B cell (primary cell): Measurements from ENCODE around the gene ATF6B. TPM values are rescaled to one million over a fixed set of nuclear protein-coding genes. Genes with fewer than 3 reads are reported as not detected.

Experiments
- ATAC-seq: fragments of 200-7000 bp; cut with Tn5 transposase; one replicate; pipeline ENCODE4 v1.10.0; 2021; ENCODE audit warnings: low read depth, mild to moderate bottlenecking, moderate number of reproducible peaks, moderate library complexity
- CTCF ChIA-PET: fragments of 350-600 bp; sonication (Branson Sonifier 250); formaldehyde crosslinking; loops from one replicate; lab custom pipeline; 2021; ENCODE audit warnings: antibody characterized with exemption, inconsistent platforms; lab: Charles Lee
- POLR2A ChIA-PET: fragments of 350-600 bp; sonication (Branson Sonifier 250); formaldehyde crosslinking; loops from one replicate; lab custom pipeline; 2021; ENCODE audit warnings: antibody characterized with exemption; lab: Charles Lee
- DNase-seq: peaks from one replicate; pipeline ENCODE4 v3.0.0; 2013
- H2AFZ ChIP-seq: 2 replicates; pipeline ENCODE4 v1.6.1; 2012; ENCODE audit warnings: mild to moderate bottlenecking, low read depth, low read length; ENCODE audit not compliant: insufficient read depth, poor library complexity, severe bottlenecking
- H3K27ac ChIP-seq, 2 donors: 1 replicate in 1 of 2; 2 replicates in 1 of 2; pipeline ENCODE4 v1.5.1; 2012 to 2013; ENCODE audit warnings: low read length in 2 of 2, mild to moderate bottlenecking in 2 of 2, moderate library complexity in 1 of 2
- H3K27me3 ChIP-seq, 4 experiments: fragments of 200-600 bp in 1 of 4; sonication (generic) in 1 of 4; replicated peaks in 1 of 4; 1 replicate in 2 of 4; 2 replicates in 2 of 4; pipeline versions ENCODE4 v1.6.1 to v1.7.0; 2013 to 2016; ENCODE audit warnings: low read length in 3 of 4, mild to moderate bottlenecking in 2 of 4, mixed read lengths in 1 of 4, moderate library complexity in 1 of 4; ENCODE audit not compliant: insufficient read depth in 4 of 4, control insufficient read depth in 3 of 4; ENCODE audit errors: control extremely low read depth in 1 of 4
- H3K36me3 ChIP-seq, 2 experiments: replicated peaks in 1 of 2; 1 replicate in 1 of 2; 2 replicates in 1 of 2; pipeline versions ENCODE4 v1.6.1 to v1.7.1; 2013; ENCODE audit warnings: low read length in 1 of 2; ENCODE audit not compliant: insufficient read depth in 2 of 2, control insufficient read depth in 1 of 2; ENCODE audit errors: control extremely low read depth in 1 of 2, extremely low read depth in 1 of 2
- H3K4me1 ChIP-seq, 2 donors: fragments of 200-600 bp in 1 of 2; sonication (generic) in 1 of 2; 1 replicate in 1 of 2; 2 replicates in 1 of 2; pipeline versions ENCODE4 v1.5.1 to v1.6.1; 2013 to 2017; ENCODE audit warnings: low read length in 2 of 2; ENCODE audit not compliant: control insufficient read depth in 2 of 2, insufficient read depth in 2 of 2
- H3K4me2 ChIP-seq: replicated peaks from 2 replicates; pipeline ENCODE3; 2012; ENCODE audit warnings: mild to moderate bottlenecking, low read depth, low read length; ENCODE audit not compliant: poor library complexity, severe bottlenecking
- H3K4me3 ChIP-seq, 5 experiments: fragments of 200-600 bp in 1 of 5; sonication (generic) in 1 of 5; 1 replicate in 3 of 5; 2 replicates in 2 of 5; pipeline versions ENCODE4 v1.5.1 to v1.7.0; 2011 to 2016; ENCODE audit warnings: low read length in 4 of 5, mild to moderate bottlenecking in 4 of 5, low read depth in 2 of 5, control low read depth in 1 of 5, moderate library complexity in 1 of 5; ENCODE audit not compliant: insufficient read depth in 1 of 5; ENCODE audit errors: control extremely low read depth in 1 of 5, extremely low read depth in 1 of 5
- H3K79me2 ChIP-seq: fragments of 200-600 bp; sonication (generic); one replicate; pipeline ENCODE4 v1.6.0; 2016; ENCODE audit warnings: low read length; ENCODE audit not compliant: control insufficient read depth, insufficient read depth
- H3K9ac ChIP-seq: fragments of 200-600 bp; sonication (generic); 2 replicates; pipeline ENCODE4 v1.6.1; 2017; ENCODE audit warnings: mild to moderate bottlenecking, low read length, moderate library complexity
- H3K9me3 ChIP-seq, 3 donors: one replicate each; pipeline versions ENCODE4 v1.6.1 to v1.7.1; 2013; ENCODE audit warnings: low read length in 2 of 3; ENCODE audit not compliant: control insufficient read depth in 2 of 3, insufficient read depth in 1 of 3; ENCODE audit errors: control extremely low read depth in 1 of 3
- H4K20me1 ChIP-seq: 2 replicates; pipeline ENCODE4 v1.6.0; 2012; ENCODE audit warnings: mild to moderate bottlenecking, low read length; ENCODE audit not compliant: insufficient read depth, control insufficient read depth, poor library complexity, severe bottlenecking
- H3K27ac Mint-ChIP-seq: one replicate; pipeline ENCODE4 v1.8.0; 2021; ENCODE audit warnings: mixed read lengths
- H3K27me3 Mint-ChIP-seq: one replicate; pipeline ENCODE4 v1.8.0; 2021; ENCODE audit warnings: mixed read lengths
- H3K4me1 Mint-ChIP-seq: one replicate; pipeline ENCODE4 v1.8.0; 2021; ENCODE audit warnings: mixed read lengths
- H3K4me3 Mint-ChIP-seq: one replicate; pipeline ENCODE4 v1.8.0; 2021; ENCODE audit warnings: mixed read lengths
- H3K9me3 Mint-ChIP-seq: one replicate; pipeline ENCODE4 v1.8.0; 2022; ENCODE audit warnings: mixed read lengths; ENCODE audit not compliant: insufficient read depth
- CTCF ChIP-seq: fragments of 200-600 bp; IDR thresholded peaks from one replicate; pipeline ENCODE4 v1.8.0; 2022; ENCODE audit warnings: antibody characterized with exemption, mild to moderate bottlenecking
- EZH2 ChIP-seq: IDR thresholded peaks from 2 replicates; pipeline ENCODE4 v1.6.1; 2012; ENCODE audit warnings: borderline replicate concordance, low read depth, mild to moderate bottlenecking, moderate library complexity, low read length; ENCODE audit not compliant: insufficient read depth, poor library complexity, severe bottlenecking
- WGBS: methylation state at CpG from one replicate; pipeline ENCODE4 v1.1.5; 2013; ENCODE audit warnings: missing lambda C conversion rate; ENCODE audit not compliant: insufficient coverage; 5-methylcytosine and 5-hydroxymethylcytosine counted together
- intact Hi-C: fragments of 100-400 bp; cut with micrococcal nuclease; formaldehyde crosslinking; loops from one replicate; pipeline ENCODE4 v1.10.0; 2022
- polyA plus RNA-seq: library from polyadenylated mRNA; depleted of rRNA; stranded (reverse); fragments of >200 nt; gene quantifications from 2 replicates; pipeline ENCODE4 v1.2.3, GENCODE V29; 2012
- total RNA-seq, 2 donors: library from RNA; stranded (reverse); fragments of 120-200 nt in 1 of 2; gene quantifications; 1 replicate in 1 of 2; 2 replicates in 1 of 2; pipeline versions ENCODE4 v1.2.3 to v1.2.4, GENCODE V29; 2013 to 2022

ATF6B gene
- total and polyA plus RNA-seq, 2 donors (not counting 1 experiment from before 2014, with no cell fraction given), result 180 to 201 TPM

GRCh38 chr6:32075781-32076180 lies 52.3 kb downstream of the ATF6B start:
- Histone ChIP-seq H3K79me2 (no peaks in the 10 kb centered on the region), H2AFZ (no peak overlapping the region), H4K20me1 (no peaks in the 10 kb centered on the region), H3K27me3 (no peaks in the 10 kb centered on the region), H3K27ac (no peak overlapping the region), H3K4me3 (no peak overlapping the region), H3K4me2 (no peak overlapping the region), H3K4me1 (no peaks in the 10 kb centered on the region), H3K9me3 (no peaks in the 10 kb centered on the region), H3K36me3 (no peaks in the 10 kb centered on the region), H3K9ac (no peak overlapping the region)
- intact Hi-C loops, result no loop called here
- DNase-seq (no peak), ATAC-seq (no peak)
- ChIA-PET POLR2A (no interaction called here), CTCF (no interaction called here)
- Mint-ChIP-seq H3K27me3 (peaks cover 21% of the 10 kb centered on the region), H3K4me3 (no peak overlapping the region), H3K4me1 (no peaks in the 10 kb centered on the region), H3K9me3 (no peaks in the 10 kb centered on the region), H3K27ac (no peak overlapping the region)
- TF ChIP-seq EZH2, result no peak
- TF ChIP-seq CTCF, result no peak
- WGBS, result 95% methylated on average over 2 of the region's 3 CpGs

GRCh38 chr6:32074996-32075532 lies 53.0 kb downstream of the ATF6B start:
- Histone ChIP-seq H4K20me1 (no peaks in the 10 kb centered on the region), H3K4me2 (no peak overlapping the region), H3K9me3 (no peaks in the 10 kb centered on the region), H2AFZ (no peak overlapping the region), H3K79me2 (no peaks in the 10 kb centered on the region), H3K27me3 (no peaks in the 10 kb centered on the region), H3K27ac (no peak overlapping the region), H3K9ac (no peak overlapping the region), H3K4me1 (no peaks in the 10 kb centered on the region), H3K36me3 (no peaks in the 10 kb centered on the region), H3K4me3 (no peak overlapping the region)
- peaks cover 21% of the 10 kb centered on the region for H3K27me3 Mint-ChIP-seq
- POLR2A ChIA-PET, result no interaction called here
- no peaks in the 10 kb centered on the region for H3K9me3 Mint-ChIP-seq
- 93% methylated on average over 8 of the region's 8 CpGs for WGBS
- DNase-seq (no peak), ATAC-seq (no peak)
- CTCF ChIA-PET, result no interaction called here
- H3K4me1 Mint-ChIP-seq, result no peaks in the 10 kb centered on the region
- no peak overlapping the region for H3K4me3 Mint-ChIP-seq
- TF ChIP-seq EZH2 (no peak), CTCF (no peak)
- intact Hi-C loops, result no loop called here
- no peak overlapping the region for H3K27ac Mint-ChIP-seq
